Esophagus mucosa (tissue), 1 donor: ENCODE data around the gene CASP6. TPM values are rescaled to one million over a fixed set of nuclear protein-coding genes. Genes with fewer than 3 reads are reported as not detected.

ENCODE experiments used
- ATAC-seq: fragments of 200-7000 bp; cut with Tn5 transposase; one replicate; pipeline ENCODE4 v1.9.1; 2020
- total RNA-seq: library from RNA; stranded (reverse); gene quantifications from one replicate; pipeline ENCODE4 v1.2.4, GENCODE V29; 2023
- donor health status: DM: yes; HTN: yes; CAD: no.

CASP6 gene
- total RNA-seq, 1 donor from 2014 or later = 15.8 TPM

GRCh38 chr4:109671350-109671749, 31.9 kb downstream of the CASP6 start:
- no peak for ATAC-seq

GRCh38 chr4:109665783-109666485, 37.3 kb downstream of the CASP6 start:
- no peak for ATAC-seq

GRCh38 chr4:109662771-109663170, 40.5 kb downstream of the CASP6 start:
- no peak for ATAC-seq

GRCh38 chr4:109662116-109662515, 41.1 kb downstream of the CASP6 start:
- ATAC-seq = no peak

GRCh38 chr4:109658871-109659410, 44.3 kb downstream of the CASP6 start:
- no peak for ATAC-seq

GRCh38 chr4:109657854-109658418, 45.3 kb downstream of the CASP6 start:
- ATAC-seq = no peak

- no peak for ATAC-seq
Measured at GRCh38 chr4:109655396-109655795, 47.8 kb downstream of the CASP6 start.

- no peak for ATAC-seq
Measured at GRCh38 chr4:109649872-109650271, 53.4 kb downstream of the CASP6 start.

GRCh38 chr4:109648997-109649575, 54.2 kb downstream of the CASP6 start:
- ATAC-seq = no peak

GRCh38 chr4:109648266-109648996, 54.8 kb downstream of the CASP6 start:
- no peak for ATAC-seq

- ATAC-seq = no peak
Measured at GRCh38 chr4:109645874-109646710, 57.2 kb downstream of the CASP6 start.

GRCh38 chr4:109640644-109641043, 62.6 kb downstream of the CASP6 start:
- ATAC-seq = no peak

Other genes with a start within 250 kb of the CASP6 start
- 20.3 TPM for gene MCUB, start 143.2 kb downstream of the CASP6 start, total RNA-seq
- 34.8 TPM for gene PLA2G12A, start 26.6 kb upstream of the CASP6 start, total RNA-seq
- 31.5 TPM for gene CFI, start 98.6 kb upstream of the CASP6 start, total RNA-seq
- 17.6 TPM for gene GAR1, start 112.3 kb upstream of the CASP6 start, total RNA-seq
- 0.16 TPM for gene RRH, start 124.5 kb upstream of the CASP6 start, total RNA-seq
- 0.16 TPM for gene LRIT3, start 144.7 kb upstream of the CASP6 start, total RNA-seq
- 0.24 TPM for gene EGF, start 209.4 kb upstream of the CASP6 start, total RNA-seq